Mesendoderm (in vitro differentiated cells): ENCODE results near the gene CCDC184.
A peak's percentile ranks its signal among the peaks of the same experiment; 100 is the strongest.

Source experiments
- DNase-seq: peaks from one replicate; pipeline ENCODE4 v3.0.0; 2013
- H2AK5ac ChIP-seq: 2 replicates; pipeline ENCODE4 v1.6.1; 2013; ENCODE audit warnings: low read length, inconsistent platforms
- H2BK120ac ChIP-seq: 2 replicates; pipeline ENCODE4 v1.6.1; 2013; ENCODE audit warnings: low read depth, mild to moderate bottlenecking, low read length, moderate library complexity, mixed read lengths
- H2BK15ac ChIP-seq: replicated peaks from 2 replicates; pipeline ENCODE4 v1.6.1; 2013; ENCODE audit warnings: low read depth, mild to moderate bottlenecking, moderate library complexity
- H2BK5ac ChIP-seq: 2 replicates; pipeline ENCODE4 v1.6.1; 2013; ENCODE audit warnings: low read length, inconsistent platforms
- H3K18ac ChIP-seq: 2 replicates; pipeline ENCODE4 v1.6.1; 2013; ENCODE audit warnings: mild to moderate bottlenecking, low read length, mixed read lengths
- H3K23ac ChIP-seq: one replicate; pipeline ENCODE4 v1.6.1; 2013; ENCODE audit warnings: low read length
- H3K27ac ChIP-seq: 2 replicates; pipeline ENCODE4 v1.5.1; 2013; ENCODE audit warnings: low read depth, mild to moderate bottlenecking, inconsistent platforms, low read length, moderate library complexity
- H3K27me3 ChIP-seq: 2 replicates; pipeline ENCODE4 v1.6.1; 2013; ENCODE audit warnings: low read length, control low read depth, mild to moderate bottlenecking, inconsistent platforms; ENCODE audit not compliant: insufficient read depth, poor library complexity
- H3K36me3 ChIP-seq: 2 replicates; pipeline ENCODE4 v1.6.1; 2013; ENCODE audit warnings: low read length, inconsistent platforms; ENCODE audit not compliant: control insufficient read depth, insufficient read depth
- H3K4ac ChIP-seq: one replicate; pipeline ENCODE4 v1.6.1; 2013; ENCODE audit warnings: low read depth, mild to moderate bottlenecking, low read length, moderate library complexity
- H3K4me1 ChIP-seq: 2 replicates; pipeline ENCODE4 v1.6.1; 2013; ENCODE audit warnings: low read depth, low read length, inconsistent platforms; ENCODE audit not compliant: control insufficient read depth
- H3K4me2 ChIP-seq: 2 replicates; pipeline ENCODE4 v1.6.1; 2013; ENCODE audit warnings: low read length
- H3K4me3 ChIP-seq: 2 replicates; pipeline ENCODE4 v1.5.1; 2013; ENCODE audit warnings: mild to moderate bottlenecking, low read length
- H3K56ac ChIP-seq: one replicate; pipeline ENCODE4 v1.6.1; 2013; ENCODE audit warnings: low read length
- H3K79me1 ChIP-seq: 2 replicates; pipeline ENCODE4 v1.6.1; 2013; ENCODE audit warnings: low read length, inconsistent platforms
- H3K79me2 ChIP-seq: 2 replicates; pipeline ENCODE4 v1.6.1; 2013; ENCODE audit warnings: mild to moderate bottlenecking, low read length; ENCODE audit not compliant: control insufficient read depth, insufficient read depth
- H3K9ac ChIP-seq: 2 replicates; pipeline ENCODE4 v1.6.1; 2013; ENCODE audit warnings: low read length, inconsistent platforms
- H4K5ac ChIP-seq: one replicate; pipeline ENCODE4 v1.6.1; 2013; ENCODE audit warnings: low read length
- H4K8ac ChIP-seq: one replicate; pipeline ENCODE4 v1.6.1; 2013; ENCODE audit warnings: low read depth, mild to moderate bottlenecking, control low read depth, low read length, moderate library complexity
- WGBS: extraction: QIAGEN DNeasy Blood & Tissue Kit; methylation state at CpG from one replicate; pipeline ENCODE4 v1.1.7; 2013; ENCODE audit warnings: low lambda C conversion rate, missing lambda C conversion rate; ENCODE audit not compliant: insufficient coverage; ENCODE audit errors: extremely low coverage; 5-methylcytosine and 5-hydroxymethylcytosine counted together

CCDC184 gene

DNA sequence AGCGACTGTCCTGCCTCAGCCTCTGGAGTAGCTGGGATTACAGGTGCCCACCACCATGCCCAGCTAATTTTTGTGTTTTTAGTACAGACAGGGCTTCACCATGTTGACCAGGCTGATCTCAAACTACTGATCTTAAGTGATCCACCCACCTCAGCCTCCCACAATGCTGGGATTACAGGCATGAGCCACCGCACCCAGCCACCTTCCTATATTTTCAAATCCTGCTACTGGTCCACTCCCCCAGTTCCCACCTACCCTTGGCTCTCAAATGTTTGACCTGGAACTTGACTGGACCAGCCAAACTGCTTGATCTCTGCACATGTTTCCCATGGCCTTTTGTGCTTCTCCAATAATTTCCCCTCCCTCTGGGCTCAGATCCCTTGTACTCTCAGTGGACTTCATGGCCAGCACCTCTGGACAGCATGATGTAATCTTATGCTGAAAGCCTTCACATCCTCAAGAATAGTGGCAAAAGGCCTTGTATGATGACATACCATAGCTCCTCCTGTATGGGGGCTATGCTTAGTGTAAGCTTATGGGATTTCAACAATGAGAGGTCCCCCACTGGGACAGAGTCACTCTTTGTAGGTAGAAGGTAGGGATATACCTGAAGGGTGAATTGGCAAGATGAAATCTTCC lies 2.5 kb upstream of the CCDC184 start:
- Histone ChIP-seq H3K27ac (no peak overlapping the region), H3K27me3 (peaks cover 24% of the 10 kb centered on the region), H2BK5ac (no peak overlapping the region), H3K4me3 (no peak overlapping the region), H3K79me1 (no peaks in the 10 kb centered on the region), H4K8ac (no peak overlapping the region), H3K4me1 (no peaks in the 10 kb centered on the region), H3K18ac (no peak overlapping the region), H3K56ac (no peak overlapping the region), H2BK15ac (no peak overlapping the region), H3K4me2 (no peak overlapping the region), H3K4ac (no peak overlapping the region), H3K79me2 (no peaks in the 10 kb centered on the region), H2BK120ac (no peak overlapping the region), H4K5ac (no peak overlapping the region), H2AK5ac (no peak overlapping the region), H3K9ac (no peak overlapping the region), H3K36me3 (no peaks in the 10 kb centered on the region), H3K23ac (no peak overlapping the region)
- no CpG with 5 or more reads among the region's 2 CpGs for WGBS
- no peak for DNase-seq

GRCh38 chr12:48182631-48183030 lies 813 bp upstream of the CCDC184 start:
- WGBS, result no CpG with 5 or more reads among the region's 7 CpGs
- no peak overlapping the region for H3K4ac ChIP-seq
- H3K79me1 ChIP-seq, result no peaks in the 10 kb centered on the region
- no peak overlapping the region for H3K23ac ChIP-seq
- peaks cover 24% of the 10 kb centered on the region for H3K27me3 ChIP-seq
- no peak overlapping the region for H3K27ac ChIP-seq
- no peak overlapping the region for H2BK5ac ChIP-seq
- H2BK120ac ChIP-seq, result no peak overlapping the region
- peak overlapping the region; percentile 35 for H3K9ac ChIP-seq
- no peak overlapping the region for H3K18ac ChIP-seq
- H3K4me2 ChIP-seq, result peak overlapping the region; percentile 54
- H3K36me3 ChIP-seq, result no peaks in the 10 kb centered on the region
- no peak for DNase-seq
- H2BK15ac ChIP-seq, result no peak overlapping the region
- no peak overlapping the region for H4K8ac ChIP-seq
- H3K4me3 ChIP-seq, result no peak overlapping the region
- no peak overlapping the region for H4K5ac ChIP-seq
- no peak overlapping the region for H2AK5ac ChIP-seq
- H3K56ac ChIP-seq, result no peak overlapping the region
- H3K4me1 ChIP-seq, result no peaks in the 10 kb centered on the region
- H3K79me2 ChIP-seq, result no peaks in the 10 kb centered on the region

GRCh38 chr12:48183876-48184548 lies 568 bp downstream of the CCDC184 start:
- DNase-seq, result peak; percentile 22
- no peak overlapping the region for H3K23ac ChIP-seq
- H3K36me3 ChIP-seq, result no peaks in the 10 kb centered on the region
- no peak overlapping the region for H4K8ac ChIP-seq
- H3K4me3 ChIP-seq, result peak overlapping the region; percentile 18
- no peaks in the 10 kb centered on the region for H3K4me1 ChIP-seq
- H3K79me2 ChIP-seq, result no peaks in the 10 kb centered on the region
- no peak overlapping the region for H3K4ac ChIP-seq
- H3K9ac ChIP-seq, result no peak overlapping the region
- H3K4me2 ChIP-seq, result peak overlapping the region; percentile 54
- peak overlapping the region; percentile 67 for H3K56ac ChIP-seq
- no peak overlapping the region for H4K5ac ChIP-seq
- H2BK5ac ChIP-seq, result no peak overlapping the region
- no peak overlapping the region for H3K27ac ChIP-seq
- no peak overlapping the region for H2BK15ac ChIP-seq
- peaks cover 24% of the 10 kb centered on the region for H3K27me3 ChIP-seq
- H2AK5ac ChIP-seq, result no peak overlapping the region
- no peak overlapping the region for H3K18ac ChIP-seq
- WGBS, result no CpG with 5 or more reads among the region's 61 CpGs
- H3K79me1 ChIP-seq, result no peaks in the 10 kb centered on the region
- no peak overlapping the region for H2BK120ac ChIP-seq

DNA sequence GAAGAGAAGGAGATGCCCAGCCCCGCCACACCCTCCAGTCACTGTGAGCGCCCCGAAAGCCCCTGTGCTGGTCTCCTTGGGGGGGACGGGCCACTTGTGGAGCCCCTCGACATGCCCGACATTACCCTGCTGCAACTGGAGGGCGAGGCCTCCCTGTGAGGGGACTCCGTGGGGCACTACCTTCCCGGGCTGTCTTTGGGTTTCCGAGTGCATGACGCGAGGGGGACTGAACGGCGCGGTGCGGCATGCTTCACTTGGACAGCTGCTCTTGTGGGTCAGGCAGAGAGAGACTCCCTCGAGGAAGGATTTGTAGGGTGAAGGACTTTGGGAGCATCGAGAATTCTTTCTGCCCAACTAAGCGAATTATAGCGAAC lies 1.1 kb downstream of the CCDC184 start:
- H2BK120ac ChIP-seq, result no peak overlapping the region
- peaks cover 24% of the 10 kb centered on the region for H3K27me3 ChIP-seq
- H3K4me3 ChIP-seq, result no peak overlapping the region
- no peak overlapping the region for H4K5ac ChIP-seq
- no peaks in the 10 kb centered on the region for H3K4me1 ChIP-seq
- no peak for DNase-seq
- no peaks in the 10 kb centered on the region for H3K79me2 ChIP-seq
- no peak overlapping the region for H2AK5ac ChIP-seq
- no peaks in the 10 kb centered on the region for H3K79me1 ChIP-seq
- WGBS, result no CpG with 5 or more reads among the region's 20 CpGs
- no peak overlapping the region for H4K8ac ChIP-seq
- no peak overlapping the region for H3K27ac ChIP-seq
- no peak overlapping the region for H3K23ac ChIP-seq
- no peak overlapping the region for H3K18ac ChIP-seq
- no peak overlapping the region for H2BK15ac ChIP-seq
- no peak overlapping the region for H3K9ac ChIP-seq
- no peaks in the 10 kb centered on the region for H3K36me3 ChIP-seq
- H2BK5ac ChIP-seq, result no peak overlapping the region
- no peak overlapping the region for H3K4ac ChIP-seq
- peak overlapping the region; percentile 25 for H3K4me2 ChIP-seq
- no peak overlapping the region for H3K56ac ChIP-seq

DNA sequence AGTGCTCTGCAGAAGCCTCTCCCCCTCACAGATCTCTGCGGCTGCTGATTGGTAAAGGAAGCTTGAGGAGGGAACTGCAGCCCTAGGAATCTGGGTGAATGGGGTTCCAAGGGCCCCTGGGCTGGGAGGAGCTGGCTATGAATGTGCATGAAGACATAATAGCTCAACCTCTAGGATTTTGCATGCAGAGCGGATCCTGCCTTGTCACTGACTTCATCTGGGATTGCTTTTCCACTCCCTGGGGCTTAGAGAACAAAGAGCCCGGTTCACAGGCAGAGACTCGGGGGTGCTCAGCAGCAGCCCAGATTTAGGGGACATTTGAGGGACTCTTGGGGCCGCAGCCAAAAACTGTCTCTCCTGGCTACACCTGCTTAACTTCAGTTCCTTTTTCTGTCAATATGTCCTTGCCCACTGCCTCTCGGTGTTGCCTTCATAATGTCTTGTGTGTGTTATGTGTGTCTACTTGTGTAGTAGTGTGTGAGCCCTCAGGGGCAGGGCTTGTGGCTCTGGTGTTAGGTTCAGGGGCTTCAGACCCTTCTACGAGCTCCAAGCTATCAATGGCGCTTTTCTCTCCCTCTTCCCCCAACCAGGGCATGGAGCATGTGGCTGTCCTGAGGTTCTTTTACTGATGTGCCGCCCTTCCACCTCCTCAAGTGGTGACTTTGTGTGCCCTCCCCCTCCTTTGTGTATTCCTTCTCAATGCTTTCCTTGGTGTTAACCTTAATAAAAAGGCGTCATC lies 1.9 kb downstream of the CCDC184 start:
- no CpG with 5 or more reads among the region's 10 CpGs for WGBS
- no peaks in the 10 kb centered on the region for H3K4me1 ChIP-seq
- no peak overlapping the region for H3K4me2 ChIP-seq
- DNase-seq, result no peak
- no peak overlapping the region for H3K4me3 ChIP-seq
- H3K36me3 ChIP-seq, result no peaks in the 10 kb centered on the region
- H3K79me1 ChIP-seq, result no peaks in the 10 kb centered on the region
- peaks cover 24% of the 10 kb centered on the region for H3K27me3 ChIP-seq
- no peak overlapping the region for H4K5ac ChIP-seq
- H3K27ac ChIP-seq, result no peak overlapping the region
- no peak overlapping the region for H3K9ac ChIP-seq
- no peak overlapping the region for H2BK120ac ChIP-seq
- H3K23ac ChIP-seq, result no peak overlapping the region
- H2BK5ac ChIP-seq, result no peak overlapping the region
- H4K8ac ChIP-seq, result no peak overlapping the region
- H3K18ac ChIP-seq, result no peak overlapping the region
- no peak overlapping the region for H3K4ac ChIP-seq
- no peak overlapping the region for H3K56ac ChIP-seq
- no peaks in the 10 kb centered on the region for H3K79me2 ChIP-seq
- no peak overlapping the region for H2AK5ac ChIP-seq
- no peak overlapping the region for H2BK15ac ChIP-seq
